ENCODE measurements around the gene CLCN5.

The CLCN5 gene

DNA sequence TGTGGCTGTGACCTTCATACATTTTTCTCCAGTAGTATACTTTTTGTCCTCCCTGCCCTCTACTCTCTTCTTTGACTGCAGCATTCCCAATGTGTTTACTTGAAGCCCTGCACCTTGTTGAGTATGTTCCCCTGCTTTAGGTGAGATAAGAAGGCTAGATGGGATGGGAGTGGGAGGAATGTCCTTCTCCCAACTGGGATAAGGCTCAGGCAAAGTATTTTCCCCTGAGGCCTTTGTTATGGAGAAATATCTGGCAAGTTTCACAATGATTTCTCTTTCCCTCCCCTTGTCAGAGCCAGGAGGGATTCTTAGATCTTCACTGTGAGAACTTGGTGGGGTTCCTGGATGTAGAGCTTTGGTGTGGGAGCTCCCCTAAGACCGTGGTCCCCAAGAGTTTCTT lies 131.8 kb downstream of the CLCN5 start:
- DNase-seq (ENCODE audit: low read depth) = no peak
- H3K4me3 ChIP-seq (ENCODE audit: low read depth, low read length) = no peak overlapping the region
- TF ChIP-seq MYC (IDR thresholded peaks at IDR 0.05; ENCODE audit: low read depth, low read length) (no peak), POLR2A (IDR thresholded peaks at IDR 0.05; ENCODE audit: extremely low read depth, insufficient read length) (no peak)
- TF ChIP-seq, protein P1, sequence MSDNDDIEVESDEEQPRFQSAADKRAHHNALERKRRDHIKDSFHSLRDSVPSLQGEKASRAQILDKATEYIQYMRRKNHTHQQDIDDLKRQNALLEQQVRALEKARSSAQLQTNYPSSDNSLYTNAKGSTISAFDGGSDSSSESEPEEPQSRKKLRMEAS (IDR thresholded peaks at IDR 0.05; ENCODE audit: low read depth, low read length) = no peak
- TF ChIP-seq, protein P2, sequence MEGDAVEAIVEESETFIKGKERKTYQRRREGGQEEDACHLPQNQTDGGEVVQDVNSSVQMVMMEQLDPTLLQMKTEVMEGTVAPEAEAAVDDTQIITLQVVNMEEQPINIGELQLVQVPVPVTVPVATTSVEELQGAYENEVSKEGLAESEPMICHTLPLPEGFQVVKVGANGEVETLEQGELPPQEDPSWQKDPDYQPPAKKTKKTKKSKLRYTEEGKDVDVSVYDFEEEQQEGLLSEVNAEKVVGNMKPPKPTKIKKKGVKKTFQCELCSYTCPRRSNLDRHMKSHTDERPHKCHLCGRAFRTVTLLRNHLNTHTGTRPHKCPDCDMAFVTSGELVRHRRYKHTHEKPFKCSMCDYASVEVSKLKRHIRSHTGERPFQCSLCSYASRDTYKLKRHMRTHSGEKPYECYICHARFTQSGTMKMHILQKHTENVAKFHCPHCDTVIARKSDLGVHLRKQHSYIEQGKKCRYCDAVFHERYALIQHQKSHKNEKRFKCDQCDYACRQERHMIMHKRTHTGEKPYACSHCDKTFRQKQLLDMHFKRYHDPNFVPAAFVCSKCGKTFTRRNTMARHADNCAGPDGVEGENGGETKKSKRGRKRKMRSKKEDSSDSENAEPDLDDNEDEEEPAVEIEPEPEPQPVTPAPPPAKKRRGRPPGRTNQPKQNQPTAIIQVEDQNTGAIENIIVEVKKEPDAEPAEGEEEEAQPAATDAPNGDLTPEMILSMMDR (IDR thresholded peaks at IDR 0.05; ENCODE audit: low read depth, low read length) = no peak

DNA sequence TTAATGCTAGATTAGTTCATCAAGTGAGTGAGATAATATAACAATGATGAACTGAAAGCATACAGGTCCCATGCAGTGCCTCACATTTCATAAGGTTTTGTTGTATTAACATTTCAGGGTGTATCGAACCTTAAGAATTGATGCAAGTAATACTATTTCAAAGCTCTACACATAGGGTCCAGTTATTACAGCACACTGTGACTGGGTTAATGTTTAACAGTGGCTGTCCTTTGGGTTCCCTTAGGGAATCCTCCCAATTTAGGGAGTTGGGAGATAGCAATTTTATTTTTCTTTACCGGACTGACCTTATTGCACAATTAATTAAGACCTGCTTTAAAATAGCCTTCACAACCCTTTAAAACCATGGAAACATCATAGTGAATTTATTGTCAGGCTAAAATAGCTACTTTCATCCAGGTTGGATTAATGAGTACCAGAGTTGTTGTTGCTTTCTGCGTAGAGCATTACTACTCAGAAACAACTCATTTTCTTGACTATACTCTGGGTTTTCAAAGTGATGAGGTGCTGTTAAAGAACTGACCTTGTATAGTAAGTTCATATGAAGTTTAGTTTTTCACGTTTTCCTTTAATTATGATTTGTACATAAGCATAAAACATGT lies 144.0 kb downstream of the CLCN5 start:
- no peak overlapping the region for H3K4me3 ChIP-seq (ENCODE audit: low read depth, low read length)
- DNase-seq (ENCODE audit: low read depth) = no peak
- TF ChIP-seq, protein P1 (IDR thresholded peaks at IDR 0.05; ENCODE audit: low read depth, low read length) = no peak
- TF ChIP-seq MYC (IDR thresholded peaks at IDR 0.05; ENCODE audit: low read depth, low read length) = no peak
- TF ChIP-seq, protein P2 (IDR thresholded peaks at IDR 0.05; ENCODE audit: low read depth, low read length) = no peak
- TF ChIP-seq POLR2A (IDR thresholded peaks at IDR 0.05; ENCODE audit: extremely low read depth, insufficient read length) = no peak

DNA sequence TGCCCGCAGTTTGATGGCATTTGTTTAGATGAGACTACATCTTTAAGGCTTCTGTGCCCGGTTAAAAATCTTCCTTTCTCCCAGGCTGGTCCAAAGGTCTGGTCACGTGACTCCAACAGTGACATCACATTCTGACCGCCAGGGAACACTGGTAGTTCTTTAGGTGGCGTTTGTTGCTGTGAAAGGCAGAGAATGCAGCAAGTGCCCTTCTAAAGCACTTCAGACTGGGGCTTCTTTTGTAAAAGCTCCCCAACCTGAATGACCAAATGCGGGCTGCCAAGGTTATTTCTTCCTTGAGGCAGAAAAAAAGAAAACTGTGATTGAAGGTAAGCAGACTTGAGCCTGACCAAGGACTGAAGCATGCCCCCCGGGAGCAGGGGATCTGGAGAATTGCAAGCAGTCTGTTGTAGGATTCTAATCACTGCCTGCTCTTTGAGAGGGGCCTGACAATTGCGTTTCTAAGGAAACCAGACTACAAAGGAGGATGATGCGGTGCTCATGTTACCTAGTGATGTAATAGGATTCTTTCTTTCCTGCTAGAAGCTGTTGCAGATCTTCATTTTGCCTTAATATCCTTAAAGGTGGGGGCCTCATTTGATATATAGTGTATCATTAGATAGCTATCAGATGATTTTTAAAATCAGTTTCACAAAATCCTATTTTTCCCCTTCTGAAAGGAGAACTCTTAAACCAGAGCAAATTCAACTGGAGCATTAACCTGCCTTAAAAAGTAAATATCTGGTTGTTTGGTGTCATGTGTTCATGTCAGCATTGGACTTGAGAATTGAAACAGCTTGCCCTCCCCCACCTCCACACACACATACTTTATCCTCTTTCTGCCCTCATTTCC lies 145.3 kb downstream of the CLCN5 start:
- no peak for DNase-seq (ENCODE audit: low read depth)
- TF ChIP-seq MYC (IDR thresholded peaks at IDR 0.05; ENCODE audit: low read depth, low read length) (no peak), POLR2A (IDR thresholded peaks at IDR 0.05; ENCODE audit: extremely low read depth, insufficient read length) (no peak)
- TF ChIP-seq, protein P2 (IDR thresholded peaks at IDR 0.05; ENCODE audit: low read depth, low read length) = no peak
- TF ChIP-seq, protein P1 (IDR thresholded peaks at IDR 0.05; ENCODE audit: low read depth, low read length) = no peak
- no peak overlapping the region for H3K4me3 ChIP-seq (ENCODE audit: low read depth, low read length)

DNA sequence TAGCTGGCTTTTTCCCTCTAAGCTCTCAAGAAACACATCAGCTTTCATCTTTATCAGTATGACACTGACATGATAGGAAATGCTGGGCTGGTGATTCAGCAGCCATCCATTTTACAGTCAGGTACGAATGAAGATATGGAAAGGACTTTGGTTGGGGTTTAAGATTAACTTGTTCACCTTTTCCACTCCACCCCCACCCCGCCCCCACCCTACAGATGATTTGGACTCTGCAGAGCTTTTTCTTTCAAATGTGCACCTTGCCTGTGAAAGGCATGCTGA lies 145.8 kb downstream of the CLCN5 start:
- TF ChIP-seq, protein P1 (IDR thresholded peaks at IDR 0.05; ENCODE audit: low read depth, low read length) = no peak
- no peak for TF ChIP-seq POLR2A (IDR thresholded peaks at IDR 0.05; ENCODE audit: extremely low read depth, insufficient read length)
- TF ChIP-seq, protein P2 (IDR thresholded peaks at IDR 0.05; ENCODE audit: low read depth, low read length) = no peak
- TF ChIP-seq MYC (IDR thresholded peaks at IDR 0.05; ENCODE audit: low read depth, low read length) = no peak
- no peak overlapping the region for H3K4me3 ChIP-seq (ENCODE audit: low read depth, low read length)
- no peak for DNase-seq (ENCODE audit: low read depth)

DNA sequence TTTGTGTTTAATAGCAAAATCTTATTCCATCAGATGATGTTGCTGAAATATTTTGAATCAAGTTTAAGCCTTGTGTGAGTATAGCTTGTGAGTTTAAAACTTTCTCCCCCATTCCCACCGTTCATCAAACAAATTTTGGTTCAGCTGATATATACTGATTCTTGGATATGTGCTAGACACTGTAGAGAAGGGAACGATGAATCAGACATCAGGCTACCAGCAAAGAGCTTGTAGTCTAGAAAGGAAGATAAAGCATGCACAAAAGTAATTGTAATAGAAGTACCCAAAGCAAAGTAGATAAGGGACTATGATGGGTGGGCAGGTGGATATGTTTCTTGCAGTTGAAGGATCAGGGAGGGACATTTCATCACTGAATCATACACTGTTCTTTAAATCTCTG lies 146.5 kb downstream of the CLCN5 start:
- DNase-seq (ENCODE audit: low read depth) = no peak
- H3K4me3 ChIP-seq (ENCODE audit: low read depth, low read length) = no peak overlapping the region
- no peak for TF ChIP-seq MYC (IDR thresholded peaks at IDR 0.05; ENCODE audit: low read depth, low read length)
- TF ChIP-seq, protein P2 (IDR thresholded peaks at IDR 0.05; ENCODE audit: low read depth, low read length) = no peak
- no peak for TF ChIP-seq POLR2A (IDR thresholded peaks at IDR 0.05; ENCODE audit: extremely low read depth, insufficient read length)
- TF ChIP-seq, protein P1 (IDR thresholded peaks at IDR 0.05; ENCODE audit: low read depth, low read length) = no peak

All from NB4 (cell line).